Endothelial cell (in vitro differentiated cells): ENCODE data around the gene TNFAIP8. TPM values are rescaled to one million over a fixed set of nuclear protein-coding genes. Genes with fewer than 3 reads are reported as not detected.

ENCODE experiments used
- DNase-seq: peaks from one replicate; pipeline ENCODE4 v3.0.0; 2021; ENCODE audit warnings: low spot score
- H3K27ac Mint-ChIP-seq: one replicate; pipeline ENCODE4 v1.8.0; 2021; ENCODE audit warnings: mixed read lengths, inconsistent platforms; ENCODE audit not compliant: unreplicated experiment
- H3K27me3 Mint-ChIP-seq: one replicate; pipeline ENCODE4 v1.8.0; 2021; ENCODE audit warnings: mild to moderate bottlenecking, moderate library complexity, mixed read lengths, inconsistent platforms; ENCODE audit not compliant: unreplicated experiment
- H3K36me3 Mint-ChIP-seq: one replicate; pipeline ENCODE4 v1.8.0; 2021; ENCODE audit warnings: mild to moderate bottlenecking, low read depth, mixed read lengths, inconsistent platforms; ENCODE audit not compliant: unreplicated experiment
- H3K4me1 Mint-ChIP-seq: one replicate; pipeline ENCODE4 v1.8.0; 2021; ENCODE audit warnings: mild to moderate bottlenecking, mixed read lengths, inconsistent platforms; ENCODE audit not compliant: unreplicated experiment
- H3K4me3 Mint-ChIP-seq: one replicate; pipeline ENCODE4 v1.8.0; 2021; ENCODE audit warnings: mild to moderate bottlenecking, mixed read lengths, inconsistent platforms; ENCODE audit not compliant: unreplicated experiment
- H3K9me3 Mint-ChIP-seq: one replicate; pipeline ENCODE4 v1.8.0; 2021; ENCODE audit warnings: mixed read lengths, inconsistent platforms; ENCODE audit not compliant: unreplicated experiment
- total RNA-seq: library from RNA; stranded (reverse); fragmentation: NEBNext Ultra II Directional; extraction: Animal tissue kit (Norgen Biotek cat#: 25700); gene quantifications from one replicate; pipeline ENCODE4 v1.2.1, GENCODE V29; 2021; ENCODE audit not compliant: unreplicated experiment
- TF ChIP-seq, protein P1 (sequence below): fragments of 200-600 bp; sonication (generic); IDR thresholded peaks from one replicate; pipeline ENCODE4 v1.5.0; 2021; ENCODE audit warnings: antibody characterized with exemption; ENCODE audit not compliant: unreplicated experiment

Gene TNFAIP8
- total RNA-seq, 1 donor from 2014 or later: 7.9 TPM

DNA sequence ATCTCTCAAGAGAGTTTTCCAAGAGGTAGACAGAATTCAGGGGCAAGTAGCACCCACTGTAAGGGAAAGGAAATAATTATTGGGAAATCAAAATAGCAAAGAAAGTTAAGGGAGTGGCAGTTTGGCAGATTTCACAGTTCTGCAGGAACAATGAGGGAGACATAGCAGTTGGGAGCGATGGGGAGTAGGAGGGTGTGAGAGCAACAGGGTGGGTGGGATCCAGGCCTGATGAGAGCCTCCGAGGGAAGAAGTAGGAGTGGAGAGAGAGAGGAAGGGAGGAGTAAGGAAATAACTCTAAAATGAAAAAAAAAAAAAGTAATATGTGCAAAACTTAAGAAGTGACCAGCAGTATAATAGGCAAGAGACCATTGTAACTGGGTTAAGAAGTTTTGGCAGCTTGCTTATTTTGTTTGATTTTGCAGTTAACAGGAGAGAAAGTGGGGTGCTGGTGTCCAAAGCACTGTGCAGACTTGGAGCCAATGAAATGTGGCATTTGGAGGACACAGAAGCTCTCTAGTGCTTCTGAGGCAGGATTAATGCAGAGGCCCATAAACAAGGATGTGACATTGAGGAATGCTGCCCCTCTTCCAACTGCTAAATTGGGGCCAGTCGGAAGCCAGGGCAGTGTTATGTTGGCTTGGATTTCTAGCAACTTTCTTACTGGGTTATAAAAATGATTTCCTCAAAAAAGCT lies 10.2 kb downstream of the TNFAIP8 start:
- no peak overlapping the region for H3K27ac Mint-ChIP-seq
- no peaks in the 10 kb centered on the region for H3K9me3 Mint-ChIP-seq
- H3K27me3 Mint-ChIP-seq: peaks cover 4% of the 10 kb centered on the region
- TF ChIP-seq, protein P1, sequence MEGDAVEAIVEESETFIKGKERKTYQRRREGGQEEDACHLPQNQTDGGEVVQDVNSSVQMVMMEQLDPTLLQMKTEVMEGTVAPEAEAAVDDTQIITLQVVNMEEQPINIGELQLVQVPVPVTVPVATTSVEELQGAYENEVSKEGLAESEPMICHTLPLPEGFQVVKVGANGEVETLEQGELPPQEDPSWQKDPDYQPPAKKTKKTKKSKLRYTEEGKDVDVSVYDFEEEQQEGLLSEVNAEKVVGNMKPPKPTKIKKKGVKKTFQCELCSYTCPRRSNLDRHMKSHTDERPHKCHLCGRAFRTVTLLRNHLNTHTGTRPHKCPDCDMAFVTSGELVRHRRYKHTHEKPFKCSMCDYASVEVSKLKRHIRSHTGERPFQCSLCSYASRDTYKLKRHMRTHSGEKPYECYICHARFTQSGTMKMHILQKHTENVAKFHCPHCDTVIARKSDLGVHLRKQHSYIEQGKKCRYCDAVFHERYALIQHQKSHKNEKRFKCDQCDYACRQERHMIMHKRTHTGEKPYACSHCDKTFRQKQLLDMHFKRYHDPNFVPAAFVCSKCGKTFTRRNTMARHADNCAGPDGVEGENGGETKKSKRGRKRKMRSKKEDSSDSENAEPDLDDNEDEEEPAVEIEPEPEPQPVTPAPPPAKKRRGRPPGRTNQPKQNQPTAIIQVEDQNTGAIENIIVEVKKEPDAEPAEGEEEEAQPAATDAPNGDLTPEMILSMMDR: no peak
- no peak for DNase-seq
- no peaks in the 10 kb centered on the region for H3K36me3 Mint-ChIP-seq
- H3K4me1 Mint-ChIP-seq: no peaks in the 10 kb centered on the region
- no peak overlapping the region for H3K4me3 Mint-ChIP-seq

DNA sequence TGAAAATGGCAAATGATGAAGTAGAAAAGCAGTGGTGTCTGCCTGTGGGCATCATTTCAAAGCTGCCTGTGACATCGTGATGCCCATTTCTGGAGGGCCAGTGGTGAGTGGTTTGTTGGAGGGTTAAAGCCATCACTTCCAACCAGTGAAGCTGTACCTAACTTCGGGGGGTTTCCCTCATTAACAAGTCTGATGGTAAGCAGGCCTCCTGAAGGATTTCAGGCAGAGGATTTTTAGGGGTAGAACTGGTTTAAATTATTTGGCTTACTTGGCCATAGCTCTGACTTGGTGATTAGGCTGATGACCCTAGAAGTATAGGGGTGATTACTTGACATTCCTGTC lies 10.7 kb downstream of the TNFAIP8 start:
- no peak for DNase-seq
- Mint-ChIP-seq H3K9me3 (no peaks in the 10 kb centered on the region), H3K4me1 (no peaks in the 10 kb centered on the region), H3K27ac (no peak overlapping the region), H3K4me3 (no peak overlapping the region), H3K36me3 (no peaks in the 10 kb centered on the region), H3K27me3 (peaks cover 4% of the 10 kb centered on the region)
- TF ChIP-seq, protein P1: no peak

- no peak for DNase-seq
- no peaks in the 10 kb centered on the region for H3K4me1 Mint-ChIP-seq
- H3K36me3 Mint-ChIP-seq: no peaks in the 10 kb centered on the region
- no peak overlapping the region for H3K27ac Mint-ChIP-seq
- TF ChIP-seq, protein P1: no peak
- no peaks in the 10 kb centered on the region for H3K9me3 Mint-ChIP-seq
- no peak overlapping the region for H3K4me3 Mint-ChIP-seq
- no peaks in the 10 kb centered on the region for H3K27me3 Mint-ChIP-seq
These were observed 11.9 kb downstream of the TNFAIP8 start for GRCh38 chr5:119367502-119368237.

DNA sequence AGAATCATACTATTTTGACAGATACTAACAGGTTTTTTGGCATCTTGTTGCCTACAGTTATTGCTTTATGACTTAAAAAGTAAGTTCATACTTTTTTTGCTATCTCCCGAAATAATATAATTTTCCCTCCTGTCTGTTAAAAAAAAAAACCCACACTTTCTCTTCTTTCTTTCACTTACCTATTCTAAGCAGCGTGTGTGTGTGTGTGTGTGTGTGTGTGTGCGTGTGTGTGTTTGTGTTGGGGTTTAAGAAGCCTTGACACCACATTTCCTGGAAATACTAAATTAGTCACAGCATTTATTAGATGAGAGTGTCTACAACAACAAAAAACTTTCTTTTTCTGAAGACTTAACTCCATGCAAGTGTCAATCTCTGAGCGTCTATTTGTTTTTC lies 12.4 kb downstream of the TNFAIP8 start:
- Mint-ChIP-seq H3K27ac (no peak overlapping the region), H3K36me3 (no peaks in the 10 kb centered on the region)

GRCh38 chr5:119370486-119370885 lies 14.7 kb downstream of the TNFAIP8 start:
- TF ChIP-seq, protein P1: no peak
- DNase-seq: no peak
- Mint-ChIP-seq H3K36me3 (no peaks in the 10 kb centered on the region), H3K27ac (no peak overlapping the region), H3K4me1 (no peaks in the 10 kb centered on the region), H3K9me3 (no peaks in the 10 kb centered on the region), H3K4me3 (no peak overlapping the region), H3K27me3 (no peaks in the 10 kb centered on the region)

More for the DNA sequence above, 12.4 kb downstream of the TNFAIP8 start:
- H3K27me3 Mint-ChIP-seq: no peaks in the 10 kb centered on the region
- H3K4me3 Mint-ChIP-seq: no peak overlapping the region
- DNase-seq: no peak
- TF ChIP-seq, protein P1: no peak
- no peaks in the 10 kb centered on the region for H3K4me1 Mint-ChIP-seq
- H3K9me3 Mint-ChIP-seq: no peaks in the 10 kb centered on the region
